OCI-LY7 (cell line): ENCODE results near the gene NCKIPSD. TPM values are rescaled to one million over a fixed set of nuclear protein-coding genes. Genes with fewer than 3 reads are reported as not detected.

Source experiments
- BruUV-seq: library from RNA; stranded (reverse); fragments of 400-500 nt; replicated peaks from 2 replicates; lab custom pipeline; 2021; lab: Mats Ljungman, UMichigan
- CTCF ChIA-PET: fragments of 300-600 bp; sonication (Branson Sonifier 250); formaldehyde crosslinking; loops from one replicate; lab custom pipeline; 2022; ENCODE audit warnings: antibody characterized with exemption; ENCODE audit not compliant: unreplicated experiment; lab: Charles Lee
- POLR2A ChIA-PET: fragments of 300-600 bp; sonication (Branson Sonifier 250); formaldehyde crosslinking; loops from one replicate; lab custom pipeline; 2022; ENCODE audit warnings: antibody characterized with exemption; lab: Charles Lee
- DNase-seq: peaks from one replicate; pipeline ENCODE4 v3.0.0-alpha.2; 2015; ENCODE audit warnings: low spot score
- H2AFZ ChIP-seq: fragments of 200-600 bp; sonication (generic), shearing (Covaris generic); 2 replicates; pipeline ENCODE4 v1.6.1; 2014; ENCODE audit warnings: mild to moderate bottlenecking, antibody characterized with exemption, low read length, moderate library complexity
- H3K27ac ChIP-seq: fragments of 200-600 bp; sonication (generic); 2 replicates; pipeline ENCODE4 v1.5.1; 2014; ENCODE audit warnings: mixed run types, low read depth, mild to moderate bottlenecking, moderate library complexity, low read length, inconsistent platforms; ENCODE audit not compliant: poor library complexity, severe bottlenecking
- H3K36me3 ChIP-seq: fragments of 200-600 bp; sonication (generic); 2 replicates; pipeline ENCODE4 v1.6.1; 2014; ENCODE audit warnings: mild to moderate bottlenecking, antibody characterized with exemption, low read length, moderate library complexity, mixed read lengths; ENCODE audit not compliant: insufficient read depth
- H3K4me1 ChIP-seq: fragments of 200-600 bp; sonication (generic); 2 replicates; pipeline ENCODE4 v1.5.1; 2014; ENCODE audit warnings: mild to moderate bottlenecking, low read length; ENCODE audit not compliant: insufficient read depth, poor library complexity, severe bottlenecking
- H3K4me2 ChIP-seq: fragments of 200-600 bp; sonication (generic); 2 replicates; pipeline ENCODE4 v1.6.1; 2014; ENCODE audit warnings: mild to moderate bottlenecking, low read length
- H3K4me3 ChIP-seq: fragments of 200-600 bp; sonication (generic); 2 replicates; pipeline ENCODE4 v1.5.1; 2014; ENCODE audit warnings: mild to moderate bottlenecking, low read depth, low read length; ENCODE audit not compliant: poor library complexity, severe bottlenecking
- H3K79me2 ChIP-seq: fragments of 200-600 bp; sonication (generic); 2 replicates; pipeline ENCODE4 v1.6.1; 2016; ENCODE audit warnings: low read depth, mild to moderate bottlenecking, low read length, moderate library complexity, mixed read lengths; ENCODE audit not compliant: insufficient read depth
- H3K9me2 ChIP-seq: fragments of 200-600 bp; sonication (generic); 2 replicates; pipeline ENCODE4 v1.6.1; 2016; ENCODE audit warnings: mild to moderate bottlenecking, low read length, mixed read lengths; ENCODE audit not compliant: insufficient read depth
- H3K9me3 ChIP-seq: fragments of 200-600 bp; sonication (generic); 2 replicates; pipeline ENCODE4 v1.6.1; 2014; ENCODE audit warnings: mild to moderate bottlenecking, mixed run types, low read length, mixed read lengths
- H4K20me1 ChIP-seq: fragments of 200-600 bp; sonication (generic); 2 replicates; pipeline ENCODE4 v1.6.1; 2014; ENCODE audit warnings: mild to moderate bottlenecking, antibody characterized with exemption, low read length, moderate library complexity, mixed read lengths; ENCODE audit not compliant: insufficient read depth
- EZH2phosphoT487 ChIP-seq: fragments of 200-600 bp; sonication (generic); IDR thresholded peaks from 2 replicates; pipeline ENCODE4 v1.6.1; 2018; ENCODE audit warnings: low read depth, borderline replicate concordance, mild to moderate bottlenecking, mixed run types, antibody characterized with exemption, low read length, moderate library complexity, mixed read lengths
- intact Hi-C: fragments of 100-400 bp; cut with micrococcal nuclease; formaldehyde crosslinking; loops from one replicate; pipeline ENCODE4 v1.10.0; 2022; ENCODE audit not compliant: unreplicated experiment
- total RNA-seq, 2 experiments: library from RNA; depleted of rRNA in 1 of 2; stranded (reverse); fragments of >200 nt in 1 of 2; shearing (Covaris generic) in 1 of 2; gene quantifications; 2 replicates each; pipeline ENCODE4 v1.2.3, GENCODE V29; 2014 to 2022
- TF ChIP-seq, protein P1 (sequence below): fragments of 200-600 bp; sonication (generic); conservative IDR thresholded peaks from 2 replicates; pipeline ENCODE4 v1.5.1; 2014; ENCODE audit warnings: mild to moderate bottlenecking, antibody characterized with exemption, low read length, moderate library complexity, mixed read lengths

NCKIPSD gene
- total RNA-seq, 2 experiments from 2014 or later, result 34.8 to 39.9 TPM

DNA sequence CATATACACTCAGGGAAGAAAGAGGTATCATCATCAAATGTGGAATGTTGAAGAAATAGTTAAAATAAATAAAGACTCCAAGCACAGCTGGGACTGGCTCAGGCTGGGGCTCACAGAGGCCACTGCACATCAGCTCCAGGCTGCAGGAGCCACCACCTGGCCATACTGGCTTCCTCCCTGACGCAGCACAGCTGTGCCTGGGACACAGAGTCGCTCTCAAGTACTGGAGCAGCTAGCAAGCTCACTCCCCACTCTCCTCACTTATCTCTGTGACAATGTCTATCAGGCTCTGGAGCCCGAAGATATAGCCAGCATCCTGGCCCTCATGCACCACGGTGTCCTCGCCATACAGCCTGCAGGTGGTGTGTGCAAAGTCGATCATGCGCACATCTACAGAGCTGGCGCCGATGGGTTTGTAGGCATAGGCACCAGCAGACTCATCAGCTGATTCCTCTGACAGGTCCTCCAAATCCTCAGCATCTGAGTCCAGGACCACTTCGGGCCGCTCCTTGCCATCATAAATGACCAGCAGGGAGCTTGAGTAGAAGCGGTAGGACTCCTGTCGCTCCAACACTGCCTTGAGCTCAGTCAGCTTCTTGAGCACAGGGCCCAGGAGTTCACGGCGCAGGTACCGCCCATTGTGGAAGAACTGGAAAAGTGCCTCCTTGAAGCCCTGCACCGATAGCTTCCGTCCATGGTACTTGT, 2.5 kb upstream of the NCKIPSD start:
- ChIA-PET CTCF (interaction anchor here (0.6 kb wide), 2 partner anchors 63 to 177 kb away, joined by 3 read pairs; no protein-coding TSS in a partner anchor), POLR2A (no interaction called here)
- BruUV-seq, result no TSS peak
- Histone ChIP-seq H3K79me2 (peaks cover 7% of the 10 kb centered on the region; the same call in 1 of the 2 replicates), H3K4me1 (peaks cover 32% of the 10 kb centered on the region), H3K9me2 (no peaks in the 10 kb centered on the region), H3K9me3 (no peaks in the 10 kb centered on the region), H3K4me3 (no peak overlapping the region), H4K20me1 (no peaks in the 10 kb centered on the region), H3K36me3 (peaks cover 59% of the 10 kb centered on the region), H3K27ac (no peak overlapping the region), H3K4me2 (no peak overlapping the region), H2AFZ (no peak overlapping the region)
- DNase-seq, result no peak
- intact Hi-C loops, result no loop called here
- TF ChIP-seq, protein P1, sequence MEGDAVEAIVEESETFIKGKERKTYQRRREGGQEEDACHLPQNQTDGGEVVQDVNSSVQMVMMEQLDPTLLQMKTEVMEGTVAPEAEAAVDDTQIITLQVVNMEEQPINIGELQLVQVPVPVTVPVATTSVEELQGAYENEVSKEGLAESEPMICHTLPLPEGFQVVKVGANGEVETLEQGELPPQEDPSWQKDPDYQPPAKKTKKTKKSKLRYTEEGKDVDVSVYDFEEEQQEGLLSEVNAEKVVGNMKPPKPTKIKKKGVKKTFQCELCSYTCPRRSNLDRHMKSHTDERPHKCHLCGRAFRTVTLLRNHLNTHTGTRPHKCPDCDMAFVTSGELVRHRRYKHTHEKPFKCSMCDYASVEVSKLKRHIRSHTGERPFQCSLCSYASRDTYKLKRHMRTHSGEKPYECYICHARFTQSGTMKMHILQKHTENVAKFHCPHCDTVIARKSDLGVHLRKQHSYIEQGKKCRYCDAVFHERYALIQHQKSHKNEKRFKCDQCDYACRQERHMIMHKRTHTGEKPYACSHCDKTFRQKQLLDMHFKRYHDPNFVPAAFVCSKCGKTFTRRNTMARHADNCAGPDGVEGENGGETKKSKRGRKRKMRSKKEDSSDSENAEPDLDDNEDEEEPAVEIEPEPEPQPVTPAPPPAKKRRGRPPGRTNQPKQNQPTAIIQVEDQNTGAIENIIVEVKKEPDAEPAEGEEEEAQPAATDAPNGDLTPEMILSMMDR, result no peak
- no peak for TF ChIP-seq EZH2phosphoT487

DNA sequence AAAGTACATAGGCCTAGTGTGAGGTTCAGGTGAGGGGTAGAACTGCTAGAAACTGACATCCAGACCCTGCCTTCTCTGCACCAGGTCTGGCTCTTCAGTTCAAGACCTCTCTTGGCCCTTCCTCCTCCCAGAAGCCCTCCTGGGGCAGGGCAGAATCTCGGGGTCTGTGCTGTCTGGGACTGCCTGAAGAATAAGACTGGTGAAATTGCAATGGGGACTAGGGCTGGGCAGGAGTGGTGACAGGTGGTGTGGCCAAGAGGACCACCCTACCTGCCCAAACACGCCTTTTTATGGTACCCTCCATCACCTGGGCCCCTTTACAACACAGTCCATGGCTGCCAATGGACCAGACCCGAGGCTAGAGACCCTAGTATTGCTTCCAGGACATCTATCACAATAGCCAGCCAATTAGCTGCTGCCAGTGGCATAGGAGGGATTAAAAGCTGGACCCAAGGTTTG, 1.5 kb upstream of the NCKIPSD start:
- POLR2A ChIA-PET, result no interaction called here
- Histone ChIP-seq H3K36me3 (peaks cover 50% of the 10 kb centered on the region), H4K20me1 (no peaks in the 10 kb centered on the region), H3K79me2 (peaks cover 7% of the 10 kb centered on the region; the same call in 1 of the 2 replicates), H2AFZ (no peak overlapping the region), H3K4me1 (peaks cover 33% of the 10 kb centered on the region), H3K4me2 (no peak overlapping the region), H3K27ac (peak overlapping the region; percentile 42), H3K4me3 (no peak overlapping the region), H3K9me2 (no peaks in the 10 kb centered on the region), H3K9me3 (no peaks in the 10 kb centered on the region)
- no TSS peak for BruUV-seq
- CTCF ChIA-PET, result no interaction called here
- TF ChIP-seq, protein P1, result no peak
- TF ChIP-seq EZH2phosphoT487, result no peak
- intact Hi-C loops, result no loop called here
- DNase-seq, result no peak
